ENCODE measurements around the gene GDAP2.

DNA sequence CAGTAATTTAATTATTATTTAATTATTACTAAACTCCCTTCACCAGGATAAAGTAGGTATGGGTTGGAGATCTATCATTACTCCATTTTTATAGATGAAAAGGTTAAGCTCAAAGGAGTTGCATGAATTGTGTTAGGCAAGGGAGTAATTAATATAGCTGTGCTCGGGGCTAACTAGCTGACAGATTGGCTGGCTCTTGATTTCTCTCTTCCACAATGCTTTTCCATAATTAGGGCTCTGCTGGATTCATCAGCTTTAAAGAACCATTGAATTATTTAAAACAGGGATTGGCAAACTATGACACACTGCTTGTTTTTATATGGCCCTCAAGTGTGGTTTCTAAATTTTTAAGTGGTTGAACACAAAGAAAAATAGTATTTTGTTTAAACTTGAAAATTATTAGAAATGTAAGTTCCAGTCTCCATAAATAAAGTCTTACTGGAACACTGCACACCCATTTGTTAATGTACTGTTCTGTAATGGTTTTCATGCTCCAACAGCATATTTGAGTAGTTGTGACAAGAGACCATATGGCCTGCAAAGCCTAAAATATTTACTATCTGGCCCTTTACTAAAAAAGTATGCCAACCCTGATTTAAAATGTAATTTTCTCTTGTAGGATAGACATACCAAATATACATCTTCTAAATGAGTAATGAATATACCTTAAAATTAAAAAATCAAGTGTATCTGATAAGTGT, 76.4 kb downstream of the GDAP2 start:
- TF ChIP-seq, protein P1, sequence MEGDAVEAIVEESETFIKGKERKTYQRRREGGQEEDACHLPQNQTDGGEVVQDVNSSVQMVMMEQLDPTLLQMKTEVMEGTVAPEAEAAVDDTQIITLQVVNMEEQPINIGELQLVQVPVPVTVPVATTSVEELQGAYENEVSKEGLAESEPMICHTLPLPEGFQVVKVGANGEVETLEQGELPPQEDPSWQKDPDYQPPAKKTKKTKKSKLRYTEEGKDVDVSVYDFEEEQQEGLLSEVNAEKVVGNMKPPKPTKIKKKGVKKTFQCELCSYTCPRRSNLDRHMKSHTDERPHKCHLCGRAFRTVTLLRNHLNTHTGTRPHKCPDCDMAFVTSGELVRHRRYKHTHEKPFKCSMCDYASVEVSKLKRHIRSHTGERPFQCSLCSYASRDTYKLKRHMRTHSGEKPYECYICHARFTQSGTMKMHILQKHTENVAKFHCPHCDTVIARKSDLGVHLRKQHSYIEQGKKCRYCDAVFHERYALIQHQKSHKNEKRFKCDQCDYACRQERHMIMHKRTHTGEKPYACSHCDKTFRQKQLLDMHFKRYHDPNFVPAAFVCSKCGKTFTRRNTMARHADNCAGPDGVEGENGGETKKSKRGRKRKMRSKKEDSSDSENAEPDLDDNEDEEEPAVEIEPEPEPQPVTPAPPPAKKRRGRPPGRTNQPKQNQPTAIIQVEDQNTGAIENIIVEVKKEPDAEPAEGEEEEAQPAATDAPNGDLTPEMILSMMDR (IDR thresholded peaks at IDR 0.05): no peak
- no peak for TF ChIP-seq POLR2A (IDR thresholded peaks at IDR 0.05)
